Measurements from ENCODE around the gene COG3.

Gene COG3

DNA sequence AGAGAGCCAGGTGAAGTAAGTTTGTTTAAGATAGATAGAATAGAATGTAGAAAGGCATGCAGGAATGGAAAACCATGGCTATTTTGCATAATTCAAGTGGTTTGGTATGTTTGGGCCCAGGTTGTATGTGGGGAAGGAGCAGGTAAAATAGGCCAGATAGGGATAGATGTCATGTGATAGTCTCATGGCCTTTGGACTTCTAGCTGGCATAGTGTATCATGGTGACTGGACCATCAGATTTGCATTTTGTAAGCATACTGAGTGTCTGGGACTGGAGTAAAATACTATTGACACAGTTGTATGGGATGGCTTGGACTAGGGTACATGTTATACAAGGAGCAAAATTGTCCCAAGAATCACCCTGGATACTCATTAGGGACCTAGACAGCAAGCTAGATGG lies 38.9 kb downstream of the COG3 start:
- H3K4me3 ChIP-seq (ENCODE audit: low read depth, low read length) = no peak overlapping the region

DNA sequence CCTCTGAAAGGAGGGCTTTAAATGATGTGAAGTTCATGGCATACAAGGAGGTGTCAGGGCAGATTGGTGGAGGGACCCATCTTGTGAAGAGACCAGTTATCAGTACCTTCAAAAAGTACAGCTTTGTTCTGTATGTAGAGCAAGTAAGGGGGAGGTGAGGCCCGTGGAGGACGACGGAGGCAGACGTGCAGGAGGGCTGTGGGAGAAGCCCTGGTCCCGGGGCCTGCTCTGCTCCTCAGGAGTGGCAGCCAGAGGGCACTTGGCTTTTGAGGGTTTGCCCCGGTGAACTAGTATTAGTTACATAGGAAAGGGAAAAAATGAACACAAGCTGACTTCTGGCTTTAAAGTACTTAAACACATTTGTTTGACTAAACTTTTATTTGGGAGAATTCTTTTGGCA lies 42.1 kb downstream of the COG3 start:
- H3K4me3 ChIP-seq (ENCODE audit: low read depth, low read length) = no peak overlapping the region

DNA sequence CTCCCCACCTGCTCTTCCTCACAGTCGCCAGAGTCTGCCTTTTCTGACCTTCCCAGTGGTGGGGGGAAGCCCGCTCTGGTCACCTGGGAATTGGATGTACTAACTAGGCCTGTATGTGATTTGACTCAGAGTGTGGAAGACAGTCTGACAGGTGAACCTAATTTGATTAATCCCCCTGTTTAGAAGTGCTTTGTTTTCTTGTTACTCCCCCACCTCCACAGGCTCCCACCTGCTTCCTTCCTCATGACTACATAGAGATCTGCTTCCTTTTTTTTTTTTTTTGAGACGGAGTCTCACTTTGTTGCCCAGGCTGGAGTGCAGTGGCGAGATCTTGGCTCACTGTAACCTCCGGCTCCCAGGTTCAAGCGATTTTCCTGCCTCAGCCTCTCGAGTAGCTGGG lies 44.0 kb downstream of the COG3 start:
- H3K4me3 ChIP-seq (ENCODE audit: low read depth, low read length) = no peak overlapping the region

DNA sequence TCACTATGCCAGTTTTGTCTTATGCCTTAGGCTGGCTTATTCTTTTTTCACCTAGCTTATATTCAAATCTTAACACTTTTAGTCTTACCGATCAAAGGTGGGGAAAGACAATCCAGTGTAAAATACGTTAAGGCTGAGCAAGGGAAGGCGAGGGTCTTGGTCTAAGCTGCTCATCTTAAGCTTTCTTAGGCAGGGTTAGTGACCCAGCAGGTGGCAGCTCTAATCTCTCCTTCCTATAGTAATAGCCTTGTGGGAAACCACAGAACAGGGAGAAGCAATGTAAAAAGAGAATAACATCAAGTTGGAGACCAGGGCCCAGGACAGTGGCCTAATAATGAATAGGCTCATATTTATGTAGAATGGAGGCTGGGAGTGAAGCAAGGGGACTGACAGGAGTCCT lies 45.9 kb downstream of the COG3 start:
- no peak overlapping the region for H3K4me3 ChIP-seq (ENCODE audit: low read depth, low read length)

DNA sequence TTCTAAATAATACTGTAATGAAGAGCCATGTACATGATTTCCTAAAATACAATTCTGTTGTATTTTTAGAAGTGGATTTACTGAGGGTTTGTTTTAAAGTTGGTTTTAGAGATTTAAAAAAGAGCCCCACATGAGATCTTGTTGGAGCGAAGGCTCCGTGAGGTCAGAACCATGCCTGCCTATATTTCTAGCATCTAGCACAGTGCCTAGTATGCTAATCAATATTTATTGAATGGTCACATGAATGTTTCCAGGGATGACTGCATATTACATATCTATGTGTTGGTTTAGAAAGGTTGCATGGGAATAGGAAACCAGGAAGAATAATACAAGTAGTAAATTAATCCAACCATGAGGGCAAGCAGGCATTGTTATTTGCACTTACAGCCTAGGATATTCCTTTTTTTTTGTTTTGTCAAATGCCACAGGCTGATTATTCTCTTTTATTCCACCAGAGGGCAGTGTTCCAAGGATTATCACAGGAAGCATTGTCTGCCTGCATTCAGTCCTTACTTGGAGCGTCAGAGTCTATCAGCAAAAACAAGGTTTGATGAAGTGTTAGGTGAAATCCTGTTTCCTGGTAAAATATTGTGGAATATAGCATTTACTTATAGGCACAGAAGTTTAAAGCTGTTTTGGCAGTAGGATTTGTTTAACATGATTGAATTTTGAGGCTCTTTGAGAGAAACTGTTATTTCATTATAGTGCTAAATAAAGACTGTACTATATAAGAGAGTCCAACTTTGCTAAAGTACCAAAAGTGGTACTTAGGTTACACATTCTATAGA lies 46.8 kb downstream of the COG3 start:
- no peak overlapping the region for H3K4me3 ChIP-seq (ENCODE audit: low read depth, low read length)

DNA sequence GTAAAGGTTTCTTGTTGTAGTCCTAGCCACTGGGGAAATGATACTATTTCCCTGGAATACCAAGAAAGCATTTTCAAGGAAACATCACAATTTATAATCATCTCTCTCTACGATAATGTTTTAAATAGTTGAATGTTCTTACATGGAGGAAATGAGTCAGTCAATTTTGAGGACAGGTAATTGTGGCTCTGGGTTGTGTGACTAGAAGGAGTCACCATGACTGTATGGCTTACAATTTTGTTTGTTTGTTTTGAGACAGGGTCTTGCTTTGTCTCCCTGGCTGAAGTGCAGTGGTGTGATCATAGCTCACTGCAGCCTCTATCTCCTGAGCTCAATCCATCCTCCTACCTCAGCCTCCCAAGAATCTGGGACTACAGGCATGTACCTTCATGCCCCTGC lies 47.4 kb downstream of the COG3 start:
- no peak overlapping the region for H3K4me3 ChIP-seq (ENCODE audit: low read depth, low read length)

DNA sequence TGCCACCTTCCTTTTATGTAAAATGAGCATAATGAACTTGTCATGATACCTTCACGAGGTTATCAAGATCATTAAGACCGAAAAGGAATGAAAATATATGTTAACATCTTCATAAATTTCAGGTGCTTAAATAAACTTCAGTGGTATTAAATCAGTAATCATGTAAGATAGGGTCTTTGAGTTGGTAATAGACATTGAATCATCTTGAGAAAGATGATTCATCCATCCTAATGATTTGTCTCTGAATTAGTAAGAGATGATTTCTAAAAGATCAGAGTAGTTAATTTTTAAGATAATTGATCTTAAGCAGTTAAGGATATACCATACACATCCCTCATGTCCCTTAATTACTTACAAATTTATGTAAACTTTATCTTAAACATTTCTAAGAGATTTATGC lies 52.0 kb downstream of the COG3 start:
- H3K4me3 ChIP-seq (ENCODE audit: low read depth, low read length) = no peak overlapping the region

DNA sequence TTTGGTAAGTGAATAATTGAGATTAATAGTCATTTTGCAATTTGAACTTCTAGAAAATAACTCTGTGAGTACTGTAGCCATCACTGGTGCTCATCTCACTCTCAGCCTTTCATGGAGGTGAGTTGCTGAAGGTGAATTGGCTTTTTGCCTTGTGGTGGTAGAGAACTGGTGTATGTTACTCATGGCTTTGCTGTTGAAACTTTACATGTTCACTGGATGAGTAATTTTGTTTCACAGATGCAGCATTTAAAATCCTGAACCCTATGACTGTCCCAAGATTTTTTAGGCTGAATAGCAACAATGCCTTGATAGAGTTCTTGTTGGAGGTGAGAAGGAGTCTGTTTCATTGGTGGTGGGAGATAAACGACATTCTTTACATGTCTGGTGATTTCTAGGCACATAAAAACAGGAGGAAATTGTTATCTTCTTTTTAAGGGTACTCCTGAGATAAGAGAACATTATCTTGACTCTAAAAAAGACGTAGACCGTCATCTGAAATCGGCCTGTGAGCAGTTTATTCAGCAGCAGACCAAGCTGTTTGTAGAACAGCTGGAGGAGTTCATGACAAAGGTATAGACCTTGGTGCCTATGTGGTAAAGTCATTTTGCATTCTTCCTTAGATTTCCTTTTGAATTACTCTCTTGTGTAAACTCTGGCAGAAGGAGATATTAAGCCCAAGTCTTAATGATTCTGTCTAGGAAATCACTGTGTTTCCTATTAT lies 53.9 kb downstream of the COG3 start:
- H3K4me3 ChIP-seq (ENCODE audit: low read depth, low read length) = no peak overlapping the region

DNA sequence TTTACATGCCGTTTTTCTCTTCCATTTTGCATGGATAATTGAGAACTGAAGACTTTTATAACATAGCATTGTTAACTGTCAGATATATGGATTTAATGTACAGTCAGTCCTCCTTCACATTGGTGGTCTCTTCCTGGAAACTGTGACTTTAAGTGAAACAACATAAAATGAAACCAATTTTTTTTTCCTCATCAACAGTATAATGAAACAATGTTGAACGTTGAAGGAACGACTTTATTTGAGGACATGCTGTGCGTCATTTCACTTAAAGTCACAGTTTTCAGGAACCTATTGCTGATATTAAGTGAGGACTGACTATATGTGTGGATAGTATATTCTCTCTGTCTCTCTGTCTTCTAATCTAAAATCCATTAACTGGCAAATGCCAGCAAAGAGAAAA lies 54.8 kb downstream of the COG3 start:
- no peak overlapping the region for H3K4me3 ChIP-seq (ENCODE audit: low read depth, low read length)

DNA sequence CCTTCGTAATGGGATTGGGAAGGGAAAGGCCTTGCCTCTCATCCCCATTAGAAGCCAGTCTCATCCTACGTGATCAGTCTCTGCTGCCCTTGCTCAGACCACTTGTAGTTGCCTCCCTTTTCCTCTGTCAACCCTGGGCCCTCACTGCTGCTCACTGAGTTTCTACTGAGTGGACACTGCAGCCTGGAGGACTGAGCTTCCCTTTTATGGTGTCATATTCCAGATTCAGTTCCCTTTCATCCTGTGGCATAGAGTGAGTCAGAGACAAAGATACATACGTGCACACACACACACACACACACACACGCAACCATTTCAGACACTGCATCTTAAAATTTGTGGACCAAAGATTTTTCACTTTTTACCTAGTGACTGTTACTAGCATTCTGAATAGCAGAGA lies 56.6 kb downstream of the COG3 start:
- no peak overlapping the region for H3K4me3 ChIP-seq (ENCODE audit: low read depth, low read length)

DNA sequence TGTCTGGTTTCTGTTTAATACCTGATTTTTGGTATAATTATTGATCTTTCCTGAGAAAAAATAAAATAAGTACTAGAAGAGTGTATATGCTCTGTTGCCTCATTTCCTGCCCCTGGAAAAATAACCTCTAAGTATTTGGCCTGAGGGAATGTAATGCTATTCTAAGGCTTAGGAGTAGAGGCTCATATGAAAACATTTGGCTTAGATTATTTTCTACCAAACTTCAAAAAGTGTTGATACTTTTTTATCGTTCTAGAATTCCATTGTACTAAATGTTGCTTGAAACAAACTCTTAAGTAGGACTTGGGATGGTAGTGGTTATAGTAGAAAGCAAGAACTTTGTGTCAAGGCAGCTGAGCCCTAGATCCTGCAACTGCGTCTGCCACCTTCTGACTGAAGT lies 57.8 kb downstream of the COG3 start:
- no peak overlapping the region for H3K4me3 ChIP-seq (ENCODE audit: low read depth, low read length)

DNA sequence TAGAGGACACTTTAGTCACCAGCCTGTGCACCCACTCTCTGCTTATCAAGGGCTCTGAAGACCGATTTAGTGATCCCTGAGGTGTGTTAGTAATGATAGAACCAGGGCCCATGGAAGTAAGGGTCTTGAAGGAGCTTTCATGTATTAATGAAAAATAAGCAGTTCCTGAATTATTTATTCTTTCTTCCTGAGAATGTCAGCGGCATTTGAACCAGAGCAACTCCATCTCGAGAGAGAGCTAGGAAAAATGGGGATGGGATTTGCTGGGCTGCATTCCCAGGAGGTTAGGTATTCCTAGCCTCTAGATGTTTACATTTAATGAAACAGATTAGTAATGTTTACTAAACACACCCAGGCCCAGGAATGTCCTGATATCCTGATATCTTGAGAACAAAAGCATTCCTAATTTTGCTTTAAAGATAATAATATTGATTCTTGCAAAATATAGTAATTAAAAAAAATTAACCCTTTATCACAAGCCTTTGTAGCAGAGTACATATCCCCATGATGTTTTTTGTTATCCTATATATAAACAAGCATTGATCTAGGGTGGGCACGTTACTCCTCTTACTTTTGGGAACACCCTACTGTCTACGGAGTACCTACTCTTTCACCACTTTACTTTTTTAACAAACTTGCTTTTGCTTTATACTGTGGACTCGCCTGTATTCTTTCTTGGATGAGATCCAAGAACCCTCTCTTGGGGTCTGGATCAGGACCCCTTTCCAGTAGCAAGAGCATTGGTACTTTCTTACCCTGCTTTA lies 63.1 kb downstream of the COG3 start:
- H3K4me3 ChIP-seq (ENCODE audit: low read depth, low read length) = no peak overlapping the region

DNA sequence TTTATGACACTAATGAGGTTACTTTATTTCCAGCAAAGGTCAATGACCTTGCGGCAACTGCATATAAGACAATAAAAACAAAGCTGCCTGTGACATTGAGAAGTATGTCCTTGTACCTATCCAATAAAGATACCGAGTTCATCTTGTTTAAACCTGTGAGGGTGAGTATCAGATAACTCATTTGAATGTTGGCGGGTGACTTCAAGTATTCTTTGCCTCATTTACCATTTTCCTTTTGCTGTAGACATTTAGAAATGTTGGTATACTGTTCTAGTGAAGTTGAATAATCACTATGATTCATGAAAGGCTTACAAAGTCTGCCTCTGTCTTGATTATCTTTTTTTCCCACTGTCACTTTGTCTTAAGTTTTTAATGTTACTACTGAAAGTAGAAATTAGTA lies 65.0 kb downstream of the COG3 start:
- no peak overlapping the region for H3K4me3 ChIP-seq (ENCODE audit: low read depth, low read length)

DNA sequence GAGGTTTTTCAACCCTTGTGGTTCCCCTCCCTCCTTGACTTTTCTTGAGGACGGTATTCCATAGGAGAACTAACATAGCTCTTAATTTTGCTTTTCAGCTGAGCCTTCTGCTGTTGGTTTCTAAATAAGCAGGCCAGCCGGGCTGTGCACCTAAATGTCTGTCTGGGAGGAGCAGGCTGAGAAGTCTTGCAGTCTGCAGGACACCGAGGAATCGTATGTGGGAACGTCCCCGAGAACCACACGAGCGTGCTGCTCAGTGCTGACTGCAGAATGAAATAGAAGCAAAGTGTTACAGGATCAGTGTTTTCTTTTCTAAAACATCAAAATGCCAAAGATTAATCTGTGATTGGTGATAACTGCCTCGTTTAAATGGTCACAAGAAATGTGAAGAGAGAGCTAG lies 69.9 kb downstream of the COG3 start:
- no peak overlapping the region for H3K4me3 ChIP-seq (ENCODE audit: low read depth, low read length)

DNA sequence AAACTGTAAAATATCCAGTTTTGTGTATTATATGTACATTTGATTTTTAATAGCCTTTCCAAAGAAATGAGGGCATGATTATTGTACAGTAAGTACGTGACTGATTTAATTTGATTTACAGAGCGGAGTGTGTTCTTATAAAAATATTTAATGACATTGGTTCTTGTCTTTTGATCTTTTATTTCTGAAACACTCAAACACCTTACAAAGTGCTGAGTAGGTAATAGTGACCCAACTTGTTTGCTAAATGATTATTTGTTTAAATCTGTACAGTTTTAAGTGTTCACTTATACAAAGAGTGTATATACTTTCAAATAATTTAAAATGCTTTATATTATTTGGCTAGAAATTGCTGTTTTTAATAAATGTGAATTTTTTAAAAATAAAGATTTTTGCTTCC lies 71.5 kb downstream of the COG3 start:
- no peak overlapping the region for H3K4me3 ChIP-seq (ENCODE audit: low read depth, low read length)

DNA sequence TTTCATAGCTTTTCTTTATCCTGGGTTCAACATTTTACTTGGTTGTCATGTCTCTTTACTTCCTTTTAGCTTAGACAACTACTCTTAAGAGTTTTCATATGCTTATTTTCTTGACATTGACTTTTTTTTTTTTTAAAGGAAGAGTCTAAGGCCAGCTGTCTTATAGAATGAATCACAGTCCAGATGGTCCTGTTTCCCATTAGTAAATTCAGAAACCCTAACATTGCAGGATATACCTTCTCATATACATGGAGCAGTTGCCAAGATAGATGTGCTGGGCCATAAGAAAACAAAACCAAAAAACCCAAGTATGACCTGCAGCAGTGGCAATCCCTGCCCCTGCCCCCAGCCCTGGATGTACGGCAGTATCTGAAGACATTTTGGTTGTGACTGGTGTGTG lies 72.8 kb downstream of the COG3 start:
- H3K4me3 ChIP-seq (ENCODE audit: low read depth, low read length) = no peak overlapping the region

DNA sequence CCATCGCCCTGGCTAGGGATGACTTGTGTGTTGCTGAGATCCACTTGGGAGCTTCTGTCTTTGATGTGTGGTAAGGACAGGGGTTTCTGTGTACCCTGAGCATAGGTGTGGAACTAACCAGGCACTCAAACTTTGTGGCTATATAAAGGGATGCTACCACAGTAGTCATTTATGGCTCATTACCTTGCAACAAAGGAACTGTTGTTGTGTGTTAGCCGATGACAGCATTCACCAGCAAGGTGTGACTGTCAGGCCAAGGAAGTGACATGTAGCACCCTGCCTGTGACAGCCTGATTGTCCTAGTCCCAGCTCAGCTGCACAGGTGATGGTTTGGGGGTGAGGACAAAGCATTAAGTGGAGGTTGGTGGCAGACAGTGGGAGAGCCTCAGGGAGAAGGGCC lies 73.6 kb downstream of the COG3 start:
- H3K4me3 ChIP-seq (ENCODE audit: low read depth, low read length) = no peak overlapping the region

DNA sequence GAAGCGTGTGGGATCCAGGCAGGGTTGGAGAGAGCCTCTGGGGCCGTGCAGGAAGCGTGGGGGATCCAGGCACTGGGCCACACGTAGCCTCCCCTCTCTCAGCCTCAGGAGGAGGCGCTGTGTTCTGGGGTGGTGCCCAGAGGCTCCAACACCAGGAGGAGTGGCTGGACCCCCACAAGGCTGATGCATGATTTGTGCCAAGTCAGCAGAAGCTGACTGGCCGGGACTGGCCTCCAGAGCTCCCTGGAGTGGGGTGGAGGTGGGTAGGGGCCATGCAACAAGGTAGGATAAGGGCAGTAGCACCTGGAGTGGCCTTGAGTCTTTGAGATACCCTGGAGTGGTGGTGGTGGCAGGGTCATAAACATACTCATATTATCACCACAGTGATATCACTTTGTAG lies 75.5 kb downstream of the COG3 start:
- H3K4me3 ChIP-seq (ENCODE audit: low read depth, low read length) = no peak overlapping the region

DNA sequence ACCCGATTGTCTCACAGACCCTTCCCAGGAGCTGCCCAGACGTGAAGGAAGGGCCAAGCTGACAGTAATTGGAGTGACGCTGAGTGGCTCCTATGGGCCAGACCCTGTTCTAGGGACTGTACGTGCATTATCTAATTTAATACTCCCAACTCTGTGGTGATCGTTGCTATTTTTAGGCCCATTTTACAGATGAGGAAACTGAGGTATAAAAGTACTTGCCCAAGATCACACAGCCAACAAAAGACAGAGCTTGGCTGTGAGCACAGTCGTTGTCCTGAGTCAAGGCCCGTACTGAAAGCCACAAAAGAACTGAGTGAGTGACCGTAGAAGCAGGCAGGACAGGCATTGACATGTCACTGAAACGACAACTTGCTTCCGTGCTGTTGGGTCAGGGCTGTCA lies 76.1 kb downstream of the COG3 start:
- H3K4me3 ChIP-seq (ENCODE audit: low read depth, low read length) = no peak overlapping the region

DNA sequence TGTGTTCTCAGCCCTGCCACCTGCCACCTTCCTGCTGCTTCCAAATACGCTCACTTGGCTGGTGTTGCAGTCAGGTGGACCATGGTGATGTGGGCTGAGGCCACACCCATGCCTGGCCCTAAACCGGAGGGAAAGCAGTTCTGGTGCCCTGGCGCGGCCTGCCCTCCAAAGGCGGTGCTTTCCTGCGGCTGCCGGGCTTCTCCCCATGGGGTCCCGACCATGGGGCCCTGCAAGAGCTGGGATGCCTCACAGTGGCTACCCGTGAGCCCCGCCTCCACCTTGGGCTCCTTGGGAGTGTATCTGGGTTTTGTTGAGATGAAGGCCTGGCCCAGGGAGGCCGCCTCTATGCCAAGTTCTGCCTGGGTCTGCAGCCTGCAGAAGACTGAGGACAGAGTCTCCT lies 77.1 kb downstream of the COG3 start:
- no peak overlapping the region for H3K4me3 ChIP-seq (ENCODE audit: low read depth, low read length)

DNA sequence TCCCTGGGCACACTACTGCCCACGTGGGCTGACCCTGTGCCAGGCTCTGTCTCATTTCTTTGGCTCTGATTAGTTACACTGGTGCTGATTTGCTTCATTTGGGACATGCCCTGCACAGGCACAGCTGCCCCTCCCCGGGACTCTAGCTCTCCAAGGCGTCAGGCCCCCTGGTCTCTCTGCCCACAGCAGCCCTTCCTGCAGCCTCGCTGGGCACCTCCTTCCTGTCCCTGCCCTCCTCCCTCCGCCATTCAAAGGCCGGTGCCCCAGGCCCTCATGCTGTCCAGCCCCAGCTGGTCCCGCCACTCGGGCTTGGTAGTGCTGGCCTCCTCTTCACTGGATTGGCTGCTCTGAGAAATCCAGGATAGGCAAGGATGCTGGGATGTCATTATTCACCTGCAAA lies 77.7 kb downstream of the COG3 start:
- H3K4me3 ChIP-seq (ENCODE audit: low read depth, low read length) = no peak overlapping the region

DNA sequence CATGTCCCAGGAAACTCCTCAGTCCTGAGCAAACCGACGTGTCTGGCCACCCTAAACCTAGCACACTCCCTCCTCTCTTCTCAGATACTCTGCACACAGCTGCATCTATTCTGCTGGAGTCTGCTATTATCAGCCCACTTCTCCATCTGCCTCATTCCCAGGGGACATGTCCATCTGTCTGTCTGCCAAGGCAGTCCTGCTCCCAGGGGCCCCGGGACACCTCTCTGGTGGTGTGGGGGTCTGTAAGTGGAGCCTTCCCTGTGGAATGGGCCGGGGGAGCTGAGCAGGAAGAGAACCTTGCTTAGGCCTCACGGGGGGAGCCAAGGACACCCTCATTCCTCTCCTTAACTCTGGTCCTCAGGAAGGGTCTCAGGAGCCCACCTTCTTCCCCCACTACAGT lies 78.1 kb downstream of the COG3 start:
- no peak overlapping the region for H3K4me3 ChIP-seq (ENCODE audit: low read depth, low read length)
